Chondrocyte (in vitro differentiated cells): Measurements from ENCODE around the gene RNF5. TPM values are rescaled to one million over a fixed set of nuclear protein-coding genes. Genes with fewer than 3 reads are reported as not detected.

Experiments used
- DNase-seq: peaks from one replicate; pipeline ENCODE4 v3.0.0; 2021; ENCODE audit warnings: mixed read lengths, low spot score
- H3K27ac Mint-ChIP-seq: one replicate; pipeline ENCODE4 v1.8.0; 2021; ENCODE audit warnings: mild to moderate bottlenecking, moderate library complexity, mixed read lengths; ENCODE audit not compliant: unreplicated experiment
- H3K27me3 Mint-ChIP-seq: 2 replicates; pipeline ENCODE4 v1.8.0; 2021; ENCODE audit warnings: low read depth, mixed read lengths
- H3K36me3 Mint-ChIP-seq: 2 replicates; pipeline ENCODE4 v1.8.0; 2021; ENCODE audit warnings: low read depth, mixed read lengths
- H3K4me1 Mint-ChIP-seq: 2 replicates; pipeline ENCODE4 v1.8.0; 2021; ENCODE audit warnings: low read depth, mild to moderate bottlenecking, mixed read lengths
- H3K4me3 Mint-ChIP-seq: one replicate; pipeline ENCODE4 v1.8.0; 2021; ENCODE audit warnings: mild to moderate bottlenecking, moderate library complexity, mixed read lengths; ENCODE audit not compliant: unreplicated experiment
- H3K9me3 Mint-ChIP-seq: 2 replicates; pipeline ENCODE4 v1.8.0; 2021; ENCODE audit warnings: low read depth, mixed read lengths
- CTCF ChIP-seq: fragments of 200-600 bp; sonication (generic); IDR thresholded peaks from 2 replicates; pipeline ENCODE4 v1.5.0; 2021; ENCODE audit warnings: antibody characterized with exemption, mild to moderate bottlenecking, moderate library complexity
- total RNA-seq: library from RNA; stranded (reverse); gene quantifications from 3 replicates; pipeline ENCODE4 v1.2.1, GENCODE V29; 2021

The RNF5 gene
- total RNA-seq, 1 donor from 2014 or later, result 45.2 TPM

DNA sequence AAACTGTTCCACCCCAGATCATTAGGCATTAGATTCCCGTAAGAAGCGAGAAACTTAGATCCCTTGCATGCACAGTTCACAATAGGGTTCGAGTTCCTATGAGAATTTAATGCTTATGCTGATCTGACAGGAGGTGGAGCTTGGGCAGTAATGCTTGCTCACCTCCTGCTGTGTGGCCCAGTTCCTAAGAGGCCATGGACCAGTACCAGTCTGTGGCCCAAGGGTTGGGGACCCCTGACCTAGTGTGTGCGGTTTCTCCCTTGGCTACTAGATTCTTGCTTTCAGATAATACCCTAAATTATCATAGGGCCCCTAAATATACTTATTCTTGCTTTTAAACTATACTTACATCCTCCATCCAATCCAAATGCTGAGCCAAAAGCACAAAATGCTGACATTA, 16.2 kb downstream of the RNF5 start:
- no peak for DNase-seq
- TF ChIP-seq CTCF, result no peak
- Mint-ChIP-seq H3K36me3 (no peaks in the 10 kb centered on the region), H3K27me3 (no peaks in the 10 kb centered on the region), H3K4me3 (no peak overlapping the region), H3K27ac (peak overlapping the region; percentile 96), H3K9me3 (no peaks in the 10 kb centered on the region), H3K4me1 (peaks cover 48% of the 10 kb centered on the region)

DNA sequence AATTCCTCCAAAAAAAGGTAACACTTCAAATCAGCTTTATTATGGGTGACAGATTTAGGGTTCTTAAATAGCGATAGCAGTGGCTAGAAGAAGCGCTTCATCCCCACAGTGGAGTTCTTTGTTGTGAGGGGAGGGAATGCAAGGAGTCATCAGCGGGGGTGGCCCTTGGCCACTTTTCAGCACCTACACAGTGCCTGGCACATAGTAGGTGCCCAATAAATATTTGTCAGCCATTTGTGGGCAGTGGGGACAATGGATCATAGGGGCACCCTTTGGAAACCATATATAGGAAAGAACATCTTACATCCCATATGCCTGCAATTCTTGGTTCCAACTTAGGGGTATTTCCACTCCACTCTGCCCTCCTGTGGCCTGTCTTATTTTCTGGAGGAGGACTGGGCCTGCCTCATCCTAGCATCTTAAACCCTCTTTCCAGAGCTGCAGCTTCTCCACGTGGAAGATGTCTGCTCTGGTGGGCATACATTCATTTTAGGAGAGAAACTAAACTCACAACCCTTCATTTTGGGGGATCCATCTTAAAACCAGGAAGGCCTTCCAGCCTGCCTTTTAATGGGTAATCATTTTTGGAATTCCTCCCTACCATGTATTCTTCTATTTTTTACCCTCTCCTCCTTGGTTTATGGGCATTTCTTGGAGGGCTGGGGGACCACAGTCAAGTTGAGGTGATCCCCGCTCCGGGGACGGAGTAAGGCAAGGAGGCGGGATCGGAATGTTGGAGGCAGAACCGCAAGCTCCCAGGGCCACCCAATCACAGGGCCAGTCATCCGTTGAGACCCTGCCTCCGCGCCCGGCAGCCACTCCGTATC, 16.8 kb downstream of the RNF5 start:
- Mint-ChIP-seq H3K27me3 (no peaks in the 10 kb centered on the region), H3K36me3 (no peaks in the 10 kb centered on the region), H3K9me3 (no peaks in the 10 kb centered on the region), H3K4me3 (peak overlapping the region; percentile 81), H3K27ac (peak overlapping the region; percentile 96), H3K4me1 (peaks cover 47% of the 10 kb centered on the region)
- DNase-seq, result no peak
- TF ChIP-seq CTCF, result peak; percentile 85

DNA sequence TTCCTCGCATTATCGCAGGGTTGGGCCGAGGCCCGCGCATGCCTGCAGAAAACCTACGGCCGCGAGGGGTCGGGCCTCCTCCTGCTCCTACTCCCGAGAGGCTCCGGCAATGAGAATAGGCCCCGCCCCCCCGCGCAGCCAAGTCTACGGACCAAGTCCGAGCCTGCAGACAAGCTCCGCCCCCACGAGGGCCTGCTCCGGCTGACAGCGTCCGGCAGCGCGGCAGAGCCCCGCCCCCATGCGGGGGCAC, 17.4 kb downstream of the RNF5 start:
- no peaks in the 10 kb centered on the region for H3K27me3 Mint-ChIP-seq
- no peaks in the 10 kb centered on the region for H3K36me3 Mint-ChIP-seq
- peaks cover 42% of the 10 kb centered on the region for H3K4me1 Mint-ChIP-seq
- peak overlapping the region; percentile 96 for H3K27ac Mint-ChIP-seq
- peak overlapping the region; percentile 92 for H3K4me3 Mint-ChIP-seq
- DNase-seq, result peak; percentile 100
- no peaks in the 10 kb centered on the region for H3K9me3 Mint-ChIP-seq
- TF ChIP-seq CTCF, result no peak

GRCh38 chr6:32195902-32196681, 17.9 kb downstream of the RNF5 start:
- Mint-ChIP-seq H3K4me1 (peaks cover 39% of the 10 kb centered on the region), H3K27me3 (no peaks in the 10 kb centered on the region), H3K27ac (peak overlapping the region; percentile 100), H3K9me3 (no peaks in the 10 kb centered on the region), H3K36me3 (no peaks in the 10 kb centered on the region), H3K4me3 (peak overlapping the region; percentile 92)
- TF ChIP-seq CTCF, result no peak
- no peak for DNase-seq

GRCh38 chr6:32196682-32197616, 18.7 kb downstream of the RNF5 start:
- DNase-seq, result no peak

More at GRCh38 chr6:32196682-32197616, 18.7 kb downstream of the RNF5 start:
- H3K36me3 Mint-ChIP-seq, result no peaks in the 10 kb centered on the region
- H3K9me3 Mint-ChIP-seq, result no peaks in the 10 kb centered on the region
- no peak for TF ChIP-seq CTCF
- no peaks in the 10 kb centered on the region for H3K27me3 Mint-ChIP-seq
- peak overlapping the region; percentile 92 for H3K4me3 Mint-ChIP-seq
- peak overlapping the region; percentile 100 for H3K27ac Mint-ChIP-seq
- peaks cover 30% of the 10 kb centered on the region for H3K4me1 Mint-ChIP-seq
